Tibial nerve (tissue), 3 donors: ENCODE data around the gene FMN2.

Experiments
- POLR2A ChIP-seq, 2 donors: fragments of 450-650 bp; IDR thresholded peaks; one replicate each; pipeline ENCODE4 v1.6.1; 2017; ENCODE audit warnings: antibody characterized with exemption in 2 of 2, mild to moderate bottlenecking in 2 of 2, moderate library complexity in 2 of 2
- TF ChIP-seq, protein P1 (sequence below), 5 experiments: fragments of 200-600 bp in 3 of 5; fragments of 450-650 bp in 2 of 5; sonication (generic) in 3 of 5; IDR thresholded peaks; one replicate each; pipeline ENCODE4 v1.5.1; 2016 to 2019; ENCODE audit warnings: antibody characterized with exemption in 5 of 5, mild to moderate bottlenecking in 3 of 5, moderate library complexity in 2 of 5

DNA sequence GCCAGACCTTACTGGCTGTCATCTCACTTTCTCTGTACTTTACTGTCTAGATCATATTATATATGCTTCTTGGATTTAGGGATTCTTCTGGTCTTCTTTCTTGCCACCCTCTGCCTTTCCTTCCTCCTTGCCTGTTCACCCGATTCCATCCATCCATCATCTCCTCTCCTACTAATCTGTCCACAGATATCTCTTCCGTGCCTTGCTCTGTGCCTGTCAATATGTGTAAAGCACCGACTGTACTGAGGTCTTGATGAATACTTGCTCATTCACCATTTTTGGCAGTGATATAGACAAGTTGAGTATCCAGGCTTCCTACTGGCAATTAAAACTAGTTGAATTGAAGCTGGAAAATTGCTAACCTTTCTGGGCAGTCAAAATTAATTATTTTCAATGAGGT is 8.1 kb downstream of the FMN2 start:
- TF ChIP-seq, protein P1, sequence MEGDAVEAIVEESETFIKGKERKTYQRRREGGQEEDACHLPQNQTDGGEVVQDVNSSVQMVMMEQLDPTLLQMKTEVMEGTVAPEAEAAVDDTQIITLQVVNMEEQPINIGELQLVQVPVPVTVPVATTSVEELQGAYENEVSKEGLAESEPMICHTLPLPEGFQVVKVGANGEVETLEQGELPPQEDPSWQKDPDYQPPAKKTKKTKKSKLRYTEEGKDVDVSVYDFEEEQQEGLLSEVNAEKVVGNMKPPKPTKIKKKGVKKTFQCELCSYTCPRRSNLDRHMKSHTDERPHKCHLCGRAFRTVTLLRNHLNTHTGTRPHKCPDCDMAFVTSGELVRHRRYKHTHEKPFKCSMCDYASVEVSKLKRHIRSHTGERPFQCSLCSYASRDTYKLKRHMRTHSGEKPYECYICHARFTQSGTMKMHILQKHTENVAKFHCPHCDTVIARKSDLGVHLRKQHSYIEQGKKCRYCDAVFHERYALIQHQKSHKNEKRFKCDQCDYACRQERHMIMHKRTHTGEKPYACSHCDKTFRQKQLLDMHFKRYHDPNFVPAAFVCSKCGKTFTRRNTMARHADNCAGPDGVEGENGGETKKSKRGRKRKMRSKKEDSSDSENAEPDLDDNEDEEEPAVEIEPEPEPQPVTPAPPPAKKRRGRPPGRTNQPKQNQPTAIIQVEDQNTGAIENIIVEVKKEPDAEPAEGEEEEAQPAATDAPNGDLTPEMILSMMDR (IDR thresholded peaks at IDR 0.05): no peak
- no peak for TF ChIP-seq POLR2A (IDR thresholded peaks at IDR 0.05)
